ENCODE data around the gene KIF22. TPM values are rescaled to one million over a fixed set of nuclear protein-coding genes. Genes with fewer than 3 reads are reported as not detected.
"Not testable (repeated sequence)": the region's sequence is repeated elsewhere in the genome, so short reads cannot be mapped to it uniquely, and the experiment has no call there.

The KIF22 gene
- total RNA-seq, 2 donors from 2014 or later, result 11.4 to 15.2 TPM

GRCh38 chr16:29745121-29745852 is 45.3 kb upstream of the KIF22 start:
- Histone ChIP-seq H3K9me3 (no peaks in the 10 kb centered on the region), H3K27ac (no peak overlapping the region)

DNA sequence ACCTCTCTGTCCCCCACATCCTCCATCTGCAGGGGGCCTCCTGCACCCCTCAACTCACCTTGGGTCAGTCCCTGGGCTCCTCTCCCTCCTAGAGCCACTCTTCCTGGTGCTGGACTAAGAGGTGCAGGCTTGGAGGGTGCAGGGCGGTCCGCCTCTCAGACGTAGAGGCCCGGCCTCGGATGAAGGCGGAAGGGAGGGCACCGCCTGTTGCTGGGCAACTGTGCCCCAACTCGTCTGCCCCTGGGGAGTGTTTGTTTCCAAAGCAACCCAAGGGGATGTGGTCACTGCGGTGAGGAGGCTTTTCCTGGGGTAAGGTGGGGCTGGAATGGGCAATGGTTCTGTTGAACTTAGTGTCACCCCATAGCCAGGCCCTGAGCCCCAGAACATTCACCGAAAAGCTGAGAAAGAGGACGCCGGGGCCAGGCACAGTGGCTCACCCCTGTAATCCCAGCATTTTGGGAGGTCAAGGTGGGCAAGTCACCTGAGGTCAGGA is 44.7 kb upstream of the KIF22 start, which contains the start of gene C16orf54:
Gene C16orf54 (minus strand): TSS at position 138 of the 493 bp plus-strand sequence. CDS start 1,039 bp downstream, outside the sequence.
- DNase-seq (ENCODE audit: low spot score) (no peak), ATAC-seq (ENCODE audit: insufficient number of reproducible peaks, low FRiP score, low read depth) (no peak)
- no peaks in the 10 kb centered on the region for H3K36me3 ChIP-seq
- H3K9me3 ChIP-seq, result no peaks in the 10 kb centered on the region
- H3K27me3 ChIP-seq (replicated peaks; ENCODE audit: insufficient read depth), result no peaks in the 10 kb centered on the region
- TF ChIP-seq CTCF (IDR thresholded peaks at IDR 0.05), result no peak
- no peaks in the 10 kb centered on the region for H3K4me1 ChIP-seq (ENCODE audit: control insufficient read depth in 1 of 2, low read depth in 2 of 2)
- H3K4me3 ChIP-seq, result peak within 1 kb of the TSS; percentile 66
- H3K27ac ChIP-seq, result no peak within 1 kb of the TSS

More at GRCh38 chr16:29745121-29745852, 45.3 kb upstream of the KIF22 start:
- DNase-seq (ENCODE audit: low spot score) (no peak), ATAC-seq (ENCODE audit: insufficient number of reproducible peaks, low FRiP score, low read depth) (no peak)
- no peaks in the 10 kb centered on the region for H3K36me3 ChIP-seq
- H3K27me3 ChIP-seq (replicated peaks; ENCODE audit: insufficient read depth), result no peaks in the 10 kb centered on the region
- H3K4me1 ChIP-seq (ENCODE audit: control insufficient read depth in 1 of 2, low read depth in 2 of 2), result no peaks in the 10 kb centered on the region
- peak overlapping the region; percentile 66 for H3K4me3 ChIP-seq
- no peak for TF ChIP-seq CTCF (IDR thresholded peaks at IDR 0.05)

- ATAC-seq (ENCODE audit: insufficient number of reproducible peaks, low FRiP score, low read depth); H3K9me3 ChIP-seq; H3K27ac ChIP-seq; H3K27me3 ChIP-seq (replicated peaks; ENCODE audit: insufficient read depth); H3K4me1 ChIP-seq (ENCODE audit: control insufficient read depth in 1 of 2, low read depth in 2 of 2); H3K36me3 ChIP-seq; DNase-seq (ENCODE audit: low spot score): not testable (repeated sequence)
- peak overlapping the region; percentile 66 for H3K4me3 ChIP-seq
Measured at GRCh38 chr16:29746518-29746917, 44.0 kb upstream of the KIF22 start.

DNA sequence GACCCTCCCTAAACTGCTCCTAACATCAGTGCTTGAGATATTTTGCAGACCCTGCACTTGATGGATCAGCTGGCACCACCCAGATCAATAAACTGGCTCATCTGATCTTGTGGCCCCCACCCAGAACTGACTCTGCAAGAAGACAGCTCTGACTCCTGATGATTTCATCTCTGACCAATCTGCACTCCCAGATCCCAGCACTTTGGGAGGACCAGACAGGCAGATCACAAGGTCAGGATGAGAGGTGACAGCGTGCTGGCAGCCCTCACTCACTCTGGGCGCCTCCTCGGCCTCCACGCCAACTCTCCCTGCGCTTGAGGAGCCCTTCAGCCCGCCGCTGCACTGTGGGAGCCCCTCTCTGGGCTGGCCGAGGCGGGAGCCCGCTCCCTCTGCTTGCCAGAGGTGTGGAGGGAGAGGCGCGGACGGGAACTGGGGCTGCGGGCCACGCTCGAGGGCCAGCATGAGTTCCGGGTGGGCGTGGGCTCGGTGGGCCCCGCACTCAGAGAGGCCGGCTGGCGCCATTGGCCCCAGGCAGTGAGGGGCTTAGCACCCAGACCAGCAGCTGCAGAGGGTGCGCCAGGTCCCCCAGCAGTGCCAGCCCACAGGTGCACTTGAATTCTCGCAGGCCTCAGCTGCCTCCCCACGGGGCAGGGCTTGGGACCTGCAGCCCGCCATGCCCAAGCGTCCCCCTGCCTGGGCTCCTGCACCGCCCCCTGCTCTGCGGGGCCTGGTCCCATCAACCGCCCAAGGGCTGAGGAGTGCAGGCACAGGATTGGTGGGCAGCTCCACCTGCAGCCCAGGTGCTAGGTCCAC is 42.4 kb upstream of the KIF22 start:
- ATAC-seq (ENCODE audit: insufficient number of reproducible peaks, low FRiP score, low read depth) (no peak), DNase-seq (ENCODE audit: low spot score) (no peak)
- Histone ChIP-seq H3K27me3 (replicated peaks; ENCODE audit: insufficient read depth) (no peaks in the 10 kb centered on the region), H3K9me3 (no peaks in the 10 kb centered on the region), H3K4me1 (ENCODE audit: control insufficient read depth in 1 of 2, low read depth in 2 of 2) (no peaks in the 10 kb centered on the region), H3K36me3 (no peaks in the 10 kb centered on the region), H3K4me3 (no peak overlapping the region), H3K27ac (no peak overlapping the region)
- no peak for TF ChIP-seq CTCF (IDR thresholded peaks at IDR 0.05)

GRCh38 chr16:29748760-29749149 is 41.8 kb upstream of the KIF22 start:
- H3K27me3 ChIP-seq (replicated peaks; ENCODE audit: insufficient read depth); H3K4me3 ChIP-seq; H3K27ac ChIP-seq; H3K4me1 ChIP-seq (ENCODE audit: control insufficient read depth in 1 of 2, low read depth in 2 of 2); H3K36me3 ChIP-seq; DNase-seq (ENCODE audit: low spot score); ATAC-seq (ENCODE audit: insufficient number of reproducible peaks, low FRiP score, low read depth); H3K9me3 ChIP-seq: not testable (repeated sequence)

DNA sequence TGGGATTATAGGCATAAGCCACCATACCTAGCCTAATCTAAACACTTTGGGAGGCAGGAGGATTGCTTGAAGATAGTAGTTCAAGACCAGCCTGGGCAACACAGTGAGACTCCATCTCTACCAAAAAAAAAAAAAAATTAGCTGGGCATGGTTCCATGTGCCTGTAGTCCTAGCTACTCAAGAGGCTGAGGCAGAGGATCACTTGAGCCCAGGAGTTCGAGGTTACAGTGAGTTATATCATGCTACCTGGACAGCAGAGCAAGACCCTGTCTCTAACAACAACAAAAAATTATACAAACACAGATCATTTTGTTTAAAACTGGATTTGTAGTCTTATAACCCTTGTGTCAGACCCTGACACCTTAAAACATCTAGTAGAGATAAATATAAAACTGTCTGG is 37.0 kb upstream of the KIF22 start:
- no peaks in the 10 kb centered on the region for H3K36me3 ChIP-seq
- H3K27ac ChIP-seq, result no peak overlapping the region
- no peaks in the 10 kb centered on the region for H3K4me1 ChIP-seq (ENCODE audit: control insufficient read depth in 1 of 2, low read depth in 2 of 2)
- H3K4me3 ChIP-seq, result no peak overlapping the region
- H3K9me3 ChIP-seq, result no peaks in the 10 kb centered on the region
- no peak for ATAC-seq (ENCODE audit: insufficient number of reproducible peaks, low FRiP score, low read depth)
- no peak for DNase-seq (ENCODE audit: low spot score)
- no peak for TF ChIP-seq CTCF (IDR thresholded peaks at IDR 0.05)
- H3K27me3 ChIP-seq (replicated peaks; ENCODE audit: insufficient read depth), result no peaks in the 10 kb centered on the region
